Caco-2 (cell line): Measurements from ENCODE around the gene MS4A14. TPM values are rescaled to one million over a fixed set of nuclear protein-coding genes. Genes with fewer than 3 reads are reported as not detected.

Experiments
- BruUV-seq: library from RNA; stranded (reverse); fragments of 400-500 nt; replicated peaks from 2 replicates; lab custom pipeline; 2021; lab: Mats Ljungman, UMichigan
- CTCF ChIA-PET: fragments of 300-600 bp; sonication (Branson Sonifier 250); formaldehyde crosslinking; loops from one replicate; lab custom pipeline; 2022; ENCODE audit warnings: antibody characterized with exemption; lab: Charles Lee
- POLR2A ChIA-PET: fragments of 300-600 bp; sonication (Branson Sonifier 250); formaldehyde crosslinking; loops from one replicate; lab custom pipeline; 2022; ENCODE audit warnings: antibody characterized with exemption; lab: Charles Lee
- DNase-seq, 2 experiments: peaks; one replicate each; pipeline versions ENCODE4 v3.0.0 to v3.0.0-alpha.2; 2020 to 2022
- H3K27me3 ChIP-seq: replicated peaks from 2 replicates; pipeline ENCODE4 v1.6.0; 2011; ENCODE audit warnings: low read length; ENCODE audit not compliant: control insufficient read depth, insufficient read depth
- H3K36me3 ChIP-seq: 2 replicates; pipeline ENCODE4 v1.5.1; 2011; ENCODE audit warnings: low read length; ENCODE audit not compliant: control insufficient read depth, insufficient read depth
- H3K4me1 ChIP-seq: fragments of 250-450 bp; sonication (Bioruptor Pico); 2 replicates; pipeline ENCODE4 v1.5.1; 2020; ENCODE audit warnings: mild to moderate bottlenecking
- H3K4me3 ChIP-seq: 2 replicates; pipeline ENCODE4 v1.5.1; 2011; ENCODE audit warnings: low read depth, mild to moderate bottlenecking, control low read depth, low read length
- H3K9me3 ChIP-seq: fragments of 250-450 bp; sonication (Bioruptor Pico); 2 replicates; pipeline ENCODE4 v1.5.1; 2020; ENCODE audit warnings: mild to moderate bottlenecking, moderate library complexity
- H3K27ac Mint-ChIP-seq: one replicate; pipeline ENCODE4 v1.8.0; 2022; ENCODE audit warnings: mixed read lengths; ENCODE audit not compliant: unreplicated experiment
- H3K27me3 Mint-ChIP-seq: one replicate; pipeline ENCODE4 v1.8.0; 2022; ENCODE audit warnings: mixed read lengths; ENCODE audit not compliant: insufficient read depth, unreplicated experiment
- H3K36me3 Mint-ChIP-seq: one replicate; pipeline ENCODE4 v1.8.0; 2022; ENCODE audit warnings: mild to moderate bottlenecking, mixed read lengths; ENCODE audit not compliant: insufficient read depth, unreplicated experiment
- H3K4me1 Mint-ChIP-seq: one replicate; pipeline ENCODE4 v1.8.0; 2022; ENCODE audit warnings: low read depth, mixed read lengths; ENCODE audit not compliant: unreplicated experiment
- H3K4me3 Mint-ChIP-seq: one replicate; pipeline ENCODE4 v1.8.0; 2022; ENCODE audit warnings: mild to moderate bottlenecking, moderate library complexity, mixed read lengths; ENCODE audit not compliant: unreplicated experiment
- H3K9me3 Mint-ChIP-seq: one replicate; pipeline ENCODE4 v1.8.0; 2022; ENCODE audit warnings: mixed read lengths; ENCODE audit not compliant: unreplicated experiment
- intact Hi-C: fragments of 100-400 bp; cut with micrococcal nuclease; formaldehyde crosslinking; loops from one replicate; pipeline ENCODE4 v1.10.0; 2022; ENCODE audit not compliant: unreplicated experiment
- total RNA-seq: library from RNA; stranded (reverse); gene quantifications from 2 replicates; pipeline ENCODE4 v1.2.3, GENCODE V29; 2022
- TF ChIP-seq, protein P1 (sequence below), 2 experiments: fragments of 200-600 bp in 1 of 2; IDR thresholded peaks; 1 replicate in 1 of 2; 2 replicates in 1 of 2; pipeline versions ENCODE4 v1.5.1 to v1.8.0; 2011 to 2022; ENCODE audit warnings: antibody characterized with exemption in 1 of 2, control low read depth in 1 of 2, inconsistent platforms in 1 of 2, low read depth in 1 of 2, low read length in 1 of 2, mild to moderate bottlenecking in 1 of 2, moderate library complexity in 1 of 2; ENCODE audit not compliant: insufficient read depth in 1 of 2, severe bottlenecking in 1 of 2, unreplicated experiment in 1 of 2

MS4A14 gene
- total RNA-seq, 1 experiment from 2014 or later: not detected

DNA sequence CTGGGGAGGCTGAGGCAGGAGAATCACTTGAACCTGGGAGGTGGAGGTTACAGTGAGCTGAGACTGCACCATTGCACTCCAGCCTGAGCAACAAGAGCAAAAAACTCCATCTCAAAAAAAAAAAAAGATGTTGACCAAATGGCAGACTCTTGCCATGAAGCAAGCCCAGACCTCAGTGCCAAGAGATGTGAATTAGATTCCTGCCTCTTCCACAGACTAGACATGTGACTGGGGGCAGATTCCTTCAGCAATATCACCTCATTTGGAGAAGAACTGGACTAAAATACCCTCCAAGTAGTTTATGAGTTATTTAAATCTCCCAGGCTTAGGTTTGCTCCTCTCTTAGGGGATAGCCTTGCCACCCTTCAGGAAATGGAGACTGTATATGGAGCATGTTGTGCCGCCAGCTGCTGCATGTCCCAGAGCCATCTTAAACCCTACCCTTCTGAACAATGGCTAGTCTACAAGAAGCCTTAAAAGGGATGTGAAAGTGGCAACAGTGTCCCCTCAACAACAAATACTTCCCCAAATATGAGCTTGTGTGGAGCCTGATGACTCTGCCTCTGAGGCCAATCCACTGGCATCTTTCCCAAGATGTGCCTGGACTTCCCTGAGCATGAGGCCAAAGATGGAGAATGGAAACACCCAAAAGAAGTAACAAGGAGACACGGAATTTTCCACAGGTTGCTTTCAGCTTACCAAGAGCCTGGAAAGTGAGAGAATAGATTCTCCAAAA is 18.7 kb upstream of the MS4A14 start:
- Mint-ChIP-seq H3K36me3 (no peaks in the 10 kb centered on the region), H3K9me3 (no peaks in the 10 kb centered on the region), H3K4me1 (peaks cover 6% of the 10 kb centered on the region), H3K27ac (no peak overlapping the region), H3K27me3 (no peaks in the 10 kb centered on the region), H3K4me3 (no peak overlapping the region)
- Histone ChIP-seq H3K36me3 (no peaks in the 10 kb centered on the region), H3K4me3 (no peak overlapping the region), H3K4me1 (no peaks in the 10 kb centered on the region; the same call in 1 of the 2 replicates), H3K27me3 (no peaks in the 10 kb centered on the region), H3K9me3 (no peaks in the 10 kb centered on the region)
- POLR2A ChIA-PET: no interaction called here
- intact Hi-C loops: no loop called here
- DNase-seq: no peak
- TF ChIP-seq, protein P1, sequence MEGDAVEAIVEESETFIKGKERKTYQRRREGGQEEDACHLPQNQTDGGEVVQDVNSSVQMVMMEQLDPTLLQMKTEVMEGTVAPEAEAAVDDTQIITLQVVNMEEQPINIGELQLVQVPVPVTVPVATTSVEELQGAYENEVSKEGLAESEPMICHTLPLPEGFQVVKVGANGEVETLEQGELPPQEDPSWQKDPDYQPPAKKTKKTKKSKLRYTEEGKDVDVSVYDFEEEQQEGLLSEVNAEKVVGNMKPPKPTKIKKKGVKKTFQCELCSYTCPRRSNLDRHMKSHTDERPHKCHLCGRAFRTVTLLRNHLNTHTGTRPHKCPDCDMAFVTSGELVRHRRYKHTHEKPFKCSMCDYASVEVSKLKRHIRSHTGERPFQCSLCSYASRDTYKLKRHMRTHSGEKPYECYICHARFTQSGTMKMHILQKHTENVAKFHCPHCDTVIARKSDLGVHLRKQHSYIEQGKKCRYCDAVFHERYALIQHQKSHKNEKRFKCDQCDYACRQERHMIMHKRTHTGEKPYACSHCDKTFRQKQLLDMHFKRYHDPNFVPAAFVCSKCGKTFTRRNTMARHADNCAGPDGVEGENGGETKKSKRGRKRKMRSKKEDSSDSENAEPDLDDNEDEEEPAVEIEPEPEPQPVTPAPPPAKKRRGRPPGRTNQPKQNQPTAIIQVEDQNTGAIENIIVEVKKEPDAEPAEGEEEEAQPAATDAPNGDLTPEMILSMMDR (IDR thresholded peaks at IDR 0.05; ENCODE audit: insufficient read depth in 1 of 2, low read depth in 1 of 2, low read length in 1 of 2, severe bottlenecking in 1 of 2, unreplicated experiment in 1 of 2): no peak
- BruUV-seq: no TSS peak
- CTCF ChIA-PET: interaction anchor here (1.5 kb wide), 1 partner anchor 14 kb away, joined by 6 read pairs; no protein-coding TSS in a partner anchor

DNA sequence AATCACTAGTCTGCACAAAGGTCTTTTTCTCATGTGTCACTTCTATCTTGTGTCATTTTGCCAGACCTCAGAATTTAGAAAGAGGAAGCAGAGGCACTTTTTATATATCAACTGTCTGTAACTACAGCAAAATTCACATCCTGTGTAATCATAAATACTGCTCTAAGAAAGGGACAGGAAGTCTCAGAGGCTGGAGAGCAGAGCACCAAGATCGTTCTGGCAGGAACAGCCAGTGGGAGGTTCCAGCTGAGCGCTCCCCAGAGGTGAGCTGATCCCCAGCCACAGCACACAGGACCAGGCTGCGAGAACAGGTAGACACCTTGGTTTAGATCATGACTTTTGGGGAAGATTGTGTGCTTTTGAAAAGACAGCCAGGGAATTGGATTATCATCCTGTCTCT is 17.9 kb upstream of the MS4A14 start, which contains the start of gene MS4A7:
Gene MS4A7 (plus strand): TSS at position 179 of the 400 bp plus-strand sequence. CDS start 4,610 bp downstream, outside the sequence.
- H3K36me3 ChIP-seq: no peaks in the 10 kb centered on the region
- peaks cover 6% of the 10 kb centered on the region for H3K4me1 Mint-ChIP-seq
- no TSS peak for BruUV-seq
- no peak within 1 kb of the TSS for H3K4me3 Mint-ChIP-seq
- no peaks in the 10 kb centered on the region for H3K36me3 Mint-ChIP-seq
- DNase-seq: no peak
- no peaks in the 10 kb centered on the region for H3K27me3 Mint-ChIP-seq
- intact Hi-C loops: no loop called here
- H3K27ac Mint-ChIP-seq: no peak within 1 kb of the TSS
- H3K4me1 ChIP-seq: no peaks in the 10 kb centered on the region; the same call in 1 of the 2 replicates
- TF ChIP-seq, protein P1 (IDR thresholded peaks at IDR 0.05; ENCODE audit: insufficient read depth in 1 of 2, low read depth in 1 of 2, low read length in 1 of 2, severe bottlenecking in 1 of 2, unreplicated experiment in 1 of 2): no peak
- H3K9me3 Mint-ChIP-seq: no peaks in the 10 kb centered on the region
- no peaks in the 10 kb centered on the region for H3K27me3 ChIP-seq
- ChIA-PET CTCF (interaction anchor here (1.5 kb wide), 1 partner anchor 15 kb away, joined by 6 read pairs; no protein-coding TSS in a partner anchor), POLR2A (no interaction called here)
- no peaks in the 10 kb centered on the region for H3K9me3 ChIP-seq
- no peak within 1 kb of the TSS for H3K4me3 ChIP-seq

DNA sequence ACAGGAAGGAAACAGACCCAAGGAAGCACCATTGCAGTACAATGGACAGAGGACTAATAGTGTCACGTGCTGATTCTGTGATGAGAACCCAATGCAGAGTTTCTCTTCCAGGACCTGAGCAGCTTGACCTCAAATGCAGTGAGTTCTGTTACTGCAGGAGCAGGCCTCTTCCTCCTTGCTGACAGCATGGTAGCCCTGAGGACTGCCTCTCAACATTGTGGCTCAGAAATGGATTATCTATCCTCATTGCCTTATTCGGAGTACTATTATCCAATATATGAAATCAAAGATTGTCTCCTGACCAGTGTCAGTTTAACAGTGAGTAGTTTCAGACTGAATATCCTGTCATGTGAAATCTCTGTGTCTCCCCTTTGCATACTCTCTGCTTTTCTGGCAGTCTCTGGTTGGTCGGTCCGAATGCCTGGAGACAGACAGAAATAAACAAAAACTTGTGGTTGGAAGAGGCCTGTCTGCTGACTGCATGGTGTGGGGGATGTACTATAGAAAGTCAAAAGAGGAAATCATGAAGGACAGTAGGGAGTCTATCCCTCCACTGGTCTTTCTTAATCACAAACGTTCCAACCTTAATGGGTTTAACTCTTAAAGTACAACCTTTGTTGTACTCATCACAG is 6.9 kb upstream of the MS4A14 start:
- Histone ChIP-seq H3K27me3 (no peaks in the 10 kb centered on the region), H3K9me3 (no peaks in the 10 kb centered on the region; the same call in 1 of the 2 replicates), H3K36me3 (no peaks in the 10 kb centered on the region), H3K4me1 (no peaks in the 10 kb centered on the region), H3K4me3 (no peak overlapping the region)
- intact Hi-C loops: no loop called here
- no TSS peak for BruUV-seq
- H3K4me3 Mint-ChIP-seq: no peak overlapping the region
- ChIA-PET CTCF (no interaction called here), POLR2A (no interaction called here)
- no peak for DNase-seq
- TF ChIP-seq, protein P1 (IDR thresholded peaks at IDR 0.05; ENCODE audit: insufficient read depth in 1 of 2, low read depth in 1 of 2, low read length in 1 of 2, severe bottlenecking in 1 of 2, unreplicated experiment in 1 of 2): no peak
- no peaks in the 10 kb centered on the region for H3K36me3 Mint-ChIP-seq
- no peak overlapping the region for H3K27ac Mint-ChIP-seq
- no peaks in the 10 kb centered on the region for H3K27me3 Mint-ChIP-seq
- H3K9me3 Mint-ChIP-seq: peaks cover 9% of the 10 kb centered on the region
- H3K4me1 Mint-ChIP-seq: no peaks in the 10 kb centered on the region
